IPS-18a (cell line): ENCODE measurements around the gene RHBDL2.
"Not testable (repeated sequence)": the region's sequence is repeated elsewhere in the genome, so short reads cannot be mapped to it uniquely, and the experiment has no call there.

Experiments used
- H3K27ac ChIP-seq: one replicate; pipeline ENCODE4 v1.5.1; 2013; ENCODE audit warnings: low read length
- H3K27me3 ChIP-seq: one replicate; pipeline ENCODE4 v1.6.1; 2013; ENCODE audit warnings: mild to moderate bottlenecking, low read length; ENCODE audit not compliant: control insufficient read depth, insufficient read depth
- H3K36me3 ChIP-seq: one replicate; pipeline ENCODE4 v1.6.1; 2013; ENCODE audit warnings: low read depth, low read length; ENCODE audit not compliant: control insufficient read depth
- H3K4me1 ChIP-seq: one replicate; pipeline ENCODE4 v1.6.1; 2013; ENCODE audit warnings: low read depth, low read length; ENCODE audit not compliant: control insufficient read depth
- H3K4me3 ChIP-seq: one replicate; pipeline ENCODE4 v1.5.1; 2013; ENCODE audit warnings: low read length
- H3K9ac ChIP-seq: one replicate; pipeline ENCODE4 v1.6.1; 2013; ENCODE audit warnings: mild to moderate bottlenecking, low read length, moderate library complexity
- H3K9me3 ChIP-seq: one replicate; pipeline ENCODE4 v1.6.1; 2013; ENCODE audit warnings: low read depth, low read length; ENCODE audit not compliant: control insufficient read depth

The RHBDL2 gene

GRCh38 chr1:38929054-38929453 is 12.6 kb downstream of the RHBDL2 start:
- H3K9ac ChIP-seq: no peak overlapping the region
- no peak overlapping the region for H3K4me3 ChIP-seq
- H3K27me3 ChIP-seq: no peaks in the 10 kb centered on the region
- no peaks in the 10 kb centered on the region for H3K36me3 ChIP-seq
- H3K27ac ChIP-seq: no peak overlapping the region
- no peaks in the 10 kb centered on the region for H3K9me3 ChIP-seq
- H3K4me1 ChIP-seq: no peaks in the 10 kb centered on the region

GRCh38 chr1:38926091-38926490 is 15.5 kb downstream of the RHBDL2 start:
- no peaks in the 10 kb centered on the region for H3K36me3 ChIP-seq
- no peaks in the 10 kb centered on the region for H3K4me1 ChIP-seq
- no peak overlapping the region for H3K4me3 ChIP-seq
- H3K9ac ChIP-seq: no peak overlapping the region
- H3K9me3 ChIP-seq: no peaks in the 10 kb centered on the region
- H3K27me3 ChIP-seq: no peaks in the 10 kb centered on the region
- no peak overlapping the region for H3K27ac ChIP-seq

DNA sequence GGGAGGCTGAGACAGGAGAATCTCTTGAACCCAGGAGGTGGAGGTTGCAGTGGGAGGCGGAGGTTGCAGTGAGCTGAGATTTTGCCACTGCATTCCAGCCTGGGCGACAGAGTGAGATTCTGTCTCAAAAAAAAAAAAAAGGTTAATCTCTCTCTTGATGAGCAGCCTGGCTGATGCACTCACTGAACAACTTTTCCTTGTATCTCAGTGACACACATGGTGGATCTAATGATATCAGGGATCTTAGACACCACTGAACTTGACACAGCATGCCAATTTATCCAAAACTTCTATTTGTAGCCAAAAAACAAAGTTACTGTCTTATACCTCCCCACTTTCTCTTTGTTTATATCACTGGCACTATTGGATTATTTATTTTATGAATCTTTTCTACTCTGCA is 16.2 kb downstream of the RHBDL2 start:
- no peaks in the 10 kb centered on the region for H3K4me1 ChIP-seq

GRCh38 chr1:38923607-38924006 is 18.0 kb downstream of the RHBDL2 start:
- H3K36me3 ChIP-seq: no peaks in the 10 kb centered on the region
- H3K27me3 ChIP-seq: no peaks in the 10 kb centered on the region
- no peak overlapping the region for H3K27ac ChIP-seq
- H3K4me1 ChIP-seq: no peaks in the 10 kb centered on the region
- H3K9me3 ChIP-seq: no peaks in the 10 kb centered on the region
- no peak overlapping the region for H3K9ac ChIP-seq
- no peak overlapping the region for H3K4me3 ChIP-seq

More for the DNA sequence above, 16.2 kb downstream of the RHBDL2 start:
- no peaks in the 10 kb centered on the region for H3K9me3 ChIP-seq
- H3K36me3 ChIP-seq: no peaks in the 10 kb centered on the region
- no peak overlapping the region for H3K27ac ChIP-seq
- H3K4me3 ChIP-seq: no peak overlapping the region
- no peaks in the 10 kb centered on the region for H3K27me3 ChIP-seq
- no peak overlapping the region for H3K9ac ChIP-seq

GRCh38 chr1:38919130-38919529 is 22.5 kb downstream of the RHBDL2 start:
- H3K27me3 ChIP-seq: no peaks in the 10 kb centered on the region
- no peaks in the 10 kb centered on the region for H3K4me1 ChIP-seq
- no peaks in the 10 kb centered on the region for H3K36me3 ChIP-seq
- H3K27ac ChIP-seq: no peak overlapping the region
- no peak overlapping the region for H3K9ac ChIP-seq
- no peaks in the 10 kb centered on the region for H3K9me3 ChIP-seq
- no peak overlapping the region for H3K4me3 ChIP-seq

- no peaks in the 10 kb centered on the region for H3K9me3 ChIP-seq
- no peaks in the 10 kb centered on the region for H3K36me3 ChIP-seq
- no peaks in the 10 kb centered on the region for H3K27me3 ChIP-seq
- no peak overlapping the region for H3K27ac ChIP-seq
- no peak overlapping the region for H3K9ac ChIP-seq
- no peaks in the 10 kb centered on the region for H3K4me1 ChIP-seq
- H3K4me3 ChIP-seq: no peak overlapping the region
These were observed 23.1 kb downstream of the RHBDL2 start for GRCh38 chr1:38918568-38918967.

- H3K4me3 ChIP-seq: no peak overlapping the region
- H3K9me3 ChIP-seq: no peaks in the 10 kb centered on the region
- H3K27me3 ChIP-seq: no peaks in the 10 kb centered on the region
- H3K9ac ChIP-seq: no peak overlapping the region
- H3K27ac ChIP-seq: no peak overlapping the region
- no peaks in the 10 kb centered on the region for H3K4me1 ChIP-seq
- no peaks in the 10 kb centered on the region for H3K36me3 ChIP-seq
These were observed 23.9 kb downstream of the RHBDL2 start for GRCh38 chr1:38917772-38918171.

DNA sequence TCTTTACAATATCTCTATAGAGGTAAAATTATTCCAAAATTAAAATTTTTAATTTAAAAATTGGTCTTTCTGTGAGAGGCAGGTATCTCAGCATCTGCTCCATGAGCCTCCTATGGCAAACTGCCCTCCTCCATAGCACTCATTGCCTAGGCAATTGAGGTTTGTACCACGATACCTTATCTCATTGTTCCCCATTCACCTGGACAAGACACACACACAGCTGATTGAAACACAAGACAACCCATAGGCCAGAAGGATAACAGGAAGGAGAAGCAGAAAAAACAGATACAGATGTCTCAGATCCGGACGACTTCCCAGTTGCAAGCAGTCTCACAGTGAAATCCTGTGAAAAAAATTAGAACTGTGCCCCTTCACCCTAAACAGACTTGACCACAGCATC is 24.3 kb downstream of the RHBDL2 start:
- Histone ChIP-seq H3K4me1 (no peaks in the 10 kb centered on the region), H3K36me3 (no peaks in the 10 kb centered on the region), H3K9me3 (no peaks in the 10 kb centered on the region), H3K27ac (no peak overlapping the region), H3K27me3 (no peaks in the 10 kb centered on the region), H3K9ac (no peak overlapping the region), H3K4me3 (no peak overlapping the region)

- no peak overlapping the region for H3K27ac ChIP-seq
- no peak overlapping the region for H3K9ac ChIP-seq
- no peaks in the 10 kb centered on the region for H3K4me1 ChIP-seq
- H3K9me3 ChIP-seq: no peaks in the 10 kb centered on the region
- no peaks in the 10 kb centered on the region for H3K27me3 ChIP-seq
- H3K4me3 ChIP-seq: no peak overlapping the region
- no peaks in the 10 kb centered on the region for H3K36me3 ChIP-seq
These were observed 26.2 kb downstream of the RHBDL2 start for GRCh38 chr1:38915352-38915948.

- H3K27ac ChIP-seq, H3K9me3 ChIP-seq, H3K9ac ChIP-seq: not testable (repeated sequence)
These were observed 26.7 kb downstream of the RHBDL2 start for GRCh38 chr1:38914908-38915307.

GRCh38 chr1:38908821-38909220 is 32.8 kb downstream of the RHBDL2 start:
- Histone ChIP-seq H3K4me3 (no peak overlapping the region), H3K4me1 (no peaks in the 10 kb centered on the region)

More at GRCh38 chr1:38914908-38915307, 26.7 kb downstream of the RHBDL2 start:
- H3K27me3 ChIP-seq, H3K4me1 ChIP-seq, H3K36me3 ChIP-seq, H3K4me3 ChIP-seq: not testable (repeated sequence)

GRCh38 chr1:38905985-38906384 is 35.6 kb downstream of the RHBDL2 start:
- H3K9me3 ChIP-seq: no peaks in the 10 kb centered on the region
- no peaks in the 10 kb centered on the region for H3K36me3 ChIP-seq
- no peak overlapping the region for H3K9ac ChIP-seq
- H3K4me1 ChIP-seq: no peaks in the 10 kb centered on the region
- H3K27me3 ChIP-seq: no peaks in the 10 kb centered on the region
- H3K27ac ChIP-seq: no peak overlapping the region
- no peak overlapping the region for H3K4me3 ChIP-seq

More at GRCh38 chr1:38908821-38909220, 32.8 kb downstream of the RHBDL2 start:
- Histone ChIP-seq H3K27ac (no peak overlapping the region), H3K9ac (no peak overlapping the region), H3K9me3 (no peaks in the 10 kb centered on the region), H3K27me3 (no peaks in the 10 kb centered on the region), H3K36me3 (no peaks in the 10 kb centered on the region)
